NB4 (cell line): ENCODE results near the gene PEAK1.

ENCODE experiments used
- CTCF ChIP-seq: IDR thresholded peaks from one replicate; pipeline ENCODE4 v1.5.1; 2012; ENCODE audit warnings: low read depth, low read length
- MAX ChIP-seq: IDR thresholded peaks from 2 replicates; pipeline ENCODE4 v1.6.1; 2011; ENCODE audit warnings: low read depth, low read length
- MYC ChIP-seq: IDR thresholded peaks from 2 replicates; pipeline ENCODE4 v1.6.1; 2011; ENCODE audit warnings: low read depth, low read length
- POLR2A ChIP-seq: IDR thresholded peaks from 2 replicates; pipeline ENCODE4 v1.6.1; 2011; ENCODE audit warnings: mild to moderate bottlenecking; ENCODE audit not compliant: insufficient read length; ENCODE audit errors: extremely low read depth

GRCh38 chr15:77333166-77333565 is 86.7 kb downstream of the PEAK1 start:
- no peak for TF ChIP-seq POLR2A
- no peak for TF ChIP-seq CTCF
- no peak for TF ChIP-seq MAX
- TF ChIP-seq MYC = no peak
